GM06990 (cell line): ENCODE measurements around the gene DSE.

Experiments used
- DNase-seq: peaks from one replicate; pipeline ENCODE4 v3.0.0-alpha.2; 2011; ENCODE audit not compliant: insufficient read length; ENCODE audit errors: extremely low read depth
- H3K27me3 ChIP-seq: replicated peaks from 2 replicates; pipeline ENCODE4 v1.6.0; 2011; ENCODE audit warnings: low read length; ENCODE audit not compliant: control insufficient read depth, insufficient read depth
- H3K36me3 ChIP-seq: 2 replicates; pipeline ENCODE4 v1.5.1; 2011; ENCODE audit warnings: low read length; ENCODE audit not compliant: control insufficient read depth, insufficient read depth
- H3K4me3 ChIP-seq: replicated peaks from 2 replicates; pipeline ENCODE4 v1.5.1; 2011; ENCODE audit warnings: low read depth, mild to moderate bottlenecking, control low read depth, low read length
- TF ChIP-seq, protein P1 (sequence below): IDR thresholded peaks from 2 replicates; pipeline ENCODE4 v1.5.1; 2011; ENCODE audit warnings: low read length, control low read depth, mild to moderate bottlenecking, inconsistent platforms; ENCODE audit not compliant: insufficient read depth, poor library complexity, severe bottlenecking

The DSE gene

DNA sequence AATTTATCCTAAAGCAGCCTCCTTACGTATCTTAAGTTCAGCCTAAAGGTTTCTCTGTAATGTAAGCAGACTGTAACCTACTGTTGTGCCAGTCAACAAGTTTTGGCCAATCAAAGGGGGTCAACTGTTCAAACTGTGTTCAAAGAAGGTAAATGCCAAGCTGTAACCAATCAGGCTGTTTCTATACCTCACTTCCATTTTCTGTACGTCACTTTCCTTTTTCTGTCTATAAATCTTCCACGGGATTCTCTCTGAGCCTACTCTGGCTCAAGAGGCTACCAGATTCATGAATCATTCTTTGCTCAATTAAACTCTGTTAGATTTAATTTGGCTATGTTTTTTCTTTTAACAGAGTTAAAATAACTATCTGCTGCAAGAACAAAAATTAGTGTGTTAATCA is 85.4 kb downstream of the DSE start:
- Histone ChIP-seq H3K4me3 (no peak overlapping the region), H3K27me3 (no peaks in the 10 kb centered on the region)
- TF ChIP-seq, protein P1, sequence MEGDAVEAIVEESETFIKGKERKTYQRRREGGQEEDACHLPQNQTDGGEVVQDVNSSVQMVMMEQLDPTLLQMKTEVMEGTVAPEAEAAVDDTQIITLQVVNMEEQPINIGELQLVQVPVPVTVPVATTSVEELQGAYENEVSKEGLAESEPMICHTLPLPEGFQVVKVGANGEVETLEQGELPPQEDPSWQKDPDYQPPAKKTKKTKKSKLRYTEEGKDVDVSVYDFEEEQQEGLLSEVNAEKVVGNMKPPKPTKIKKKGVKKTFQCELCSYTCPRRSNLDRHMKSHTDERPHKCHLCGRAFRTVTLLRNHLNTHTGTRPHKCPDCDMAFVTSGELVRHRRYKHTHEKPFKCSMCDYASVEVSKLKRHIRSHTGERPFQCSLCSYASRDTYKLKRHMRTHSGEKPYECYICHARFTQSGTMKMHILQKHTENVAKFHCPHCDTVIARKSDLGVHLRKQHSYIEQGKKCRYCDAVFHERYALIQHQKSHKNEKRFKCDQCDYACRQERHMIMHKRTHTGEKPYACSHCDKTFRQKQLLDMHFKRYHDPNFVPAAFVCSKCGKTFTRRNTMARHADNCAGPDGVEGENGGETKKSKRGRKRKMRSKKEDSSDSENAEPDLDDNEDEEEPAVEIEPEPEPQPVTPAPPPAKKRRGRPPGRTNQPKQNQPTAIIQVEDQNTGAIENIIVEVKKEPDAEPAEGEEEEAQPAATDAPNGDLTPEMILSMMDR, result no peak

DNA sequence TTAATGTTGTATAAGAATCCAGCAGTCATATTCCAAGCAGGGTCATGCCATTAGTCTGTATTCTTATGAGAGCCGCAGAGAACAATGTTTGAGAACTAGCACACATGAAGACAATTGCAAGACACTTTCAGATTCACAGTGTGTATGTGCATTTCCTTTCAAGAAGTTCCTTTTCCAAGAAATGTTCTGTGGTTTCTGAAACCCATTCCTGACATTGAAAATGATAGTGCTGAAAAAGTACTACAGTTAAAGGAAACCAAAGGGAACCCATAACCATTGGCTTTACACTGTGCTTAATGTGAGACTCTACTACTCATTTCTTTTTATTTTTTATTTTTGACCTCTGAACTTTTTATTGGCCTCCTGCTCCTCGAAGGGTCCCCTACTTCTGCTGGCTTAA is 86.2 kb downstream of the DSE start:
- Histone ChIP-seq H3K27me3 (no peaks in the 10 kb centered on the region), H3K4me3 (no peak overlapping the region), H3K36me3 (no peaks in the 10 kb centered on the region)
- TF ChIP-seq, protein P1, result no peak
- DNase-seq, result no peak

More for the DNA sequence above, 85.4 kb downstream of the DSE start:
- no peaks in the 10 kb centered on the region for H3K36me3 ChIP-seq
- no peak for DNase-seq

- no peak overlapping the region for H3K4me3 ChIP-seq
- DNase-seq, result no peak
- H3K27me3 ChIP-seq, result no peaks in the 10 kb centered on the region
- TF ChIP-seq, protein P1, result no peak
- no peaks in the 10 kb centered on the region for H3K36me3 ChIP-seq
These were observed 87.5 kb downstream of the DSE start for GRCh38 chr6:116458264-116458663.

DNA sequence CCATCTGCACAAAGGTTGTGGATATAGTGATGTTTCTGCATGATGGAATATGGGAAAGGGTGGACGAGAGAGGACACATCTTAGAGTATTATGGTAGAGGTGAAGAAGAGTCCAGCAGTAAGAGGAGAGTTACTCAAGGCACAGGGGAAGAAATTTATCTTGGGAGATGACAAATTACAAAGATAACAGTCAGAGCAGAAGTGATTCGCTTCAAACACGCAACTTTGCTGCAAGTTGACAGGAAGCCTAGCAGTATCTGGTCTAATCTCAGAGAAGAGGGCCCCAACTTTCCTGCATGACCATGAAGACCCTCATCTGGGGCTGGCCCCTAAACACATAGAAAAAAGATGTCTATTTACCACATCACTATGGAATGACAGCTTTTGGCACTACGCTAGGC is 89.2 kb downstream of the DSE start:
- Histone ChIP-seq H3K36me3 (no peaks in the 10 kb centered on the region), H3K4me3 (no peak overlapping the region), H3K27me3 (no peaks in the 10 kb centered on the region)
- TF ChIP-seq, protein P1, result no peak
- DNase-seq, result no peak

DNA sequence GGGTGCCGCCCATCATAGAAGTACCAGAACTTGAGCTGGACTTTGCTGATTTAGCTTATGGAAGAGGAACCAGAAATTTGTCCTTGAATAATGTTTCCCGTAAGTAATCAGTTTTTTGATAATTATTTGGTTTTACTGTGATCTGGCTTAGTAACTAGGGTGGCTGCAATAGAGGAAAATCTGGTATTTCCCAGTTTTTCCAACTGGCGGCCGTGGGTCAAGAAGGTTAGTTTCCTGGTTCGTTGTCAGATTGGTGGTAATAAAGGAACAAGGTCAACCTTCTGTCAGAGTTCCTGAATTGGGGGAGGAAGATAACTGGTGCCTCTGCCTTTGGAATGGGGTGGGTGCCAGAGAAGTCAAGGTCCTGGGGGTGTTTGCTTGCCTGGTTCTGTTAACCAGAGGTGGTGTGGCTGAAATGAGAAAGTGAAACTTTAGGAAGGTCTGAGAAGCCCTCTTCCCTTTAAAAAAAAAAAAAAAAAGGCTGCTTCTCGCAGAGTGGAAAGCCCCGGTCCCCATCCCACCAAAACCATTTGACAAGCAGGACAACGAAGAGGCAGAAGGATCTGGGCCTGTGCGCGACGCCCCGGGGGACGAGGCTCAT is 90.7 kb downstream of the DSE start, which contains the start of gene CALHM6:
Gene CALHM6, plus strand, starts transcription at position 45 of the 601 bp plus-strand sequence. Its CDS starts 555 bp downstream, at position 600.
- TF ChIP-seq, protein P1, result no peak
- Histone ChIP-seq H3K27me3 (no peaks in the 10 kb centered on the region), H3K36me3 (no peaks in the 10 kb centered on the region), H3K4me3 (peak within 1 kb of the TSS; percentile 50)
- DNase-seq, result no peak
